GM23248 (cell line): ENCODE measurements around the gene SFMBT2.

ENCODE experiments used
- EZH2 ChIP-seq: fragments of 200-600 bp; sonication (generic); IDR thresholded peaks from 2 replicates; pipeline ENCODE4 v1.6.1; 2018; ENCODE audit warnings: antibody characterized with exemption, mild to moderate bottlenecking; ENCODE audit not compliant: insufficient read depth, poor library complexity, severe bottlenecking
- EZH2phosphoT487 ChIP-seq: fragments of 200-600 bp; sonication (generic); IDR thresholded peaks from 2 replicates; pipeline ENCODE4 v1.6.1; 2018; ENCODE audit warnings: antibody characterized with exemption, moderate library complexity, mild to moderate bottlenecking, low read depth; ENCODE audit not compliant: insufficient read depth

DNA sequence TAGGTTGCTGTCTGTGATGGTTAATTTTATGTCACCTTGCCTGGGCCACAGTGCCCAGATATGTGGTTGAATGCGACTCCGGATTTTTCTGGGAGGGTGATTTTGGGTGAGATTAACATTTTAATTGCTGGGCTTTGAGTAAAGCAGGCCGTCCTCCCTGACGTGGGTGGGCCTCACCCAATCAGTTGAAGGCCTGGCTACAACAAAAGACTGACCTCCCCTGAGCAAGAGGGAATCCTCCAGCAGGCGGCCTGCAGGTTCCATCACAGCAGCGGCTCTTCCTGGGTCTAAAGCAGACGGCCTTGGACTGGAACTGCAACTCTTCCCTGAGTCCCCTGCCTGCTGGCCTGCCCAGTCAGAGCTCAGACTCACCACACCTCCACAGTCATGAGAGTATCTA lies 114.2 kb downstream of the SFMBT2 start:
- TF ChIP-seq EZH2phosphoT487 (no peak), EZH2 (no peak)
